Measurements from ENCODE around the gene EFHC1. TPM values are rescaled to one million over a fixed set of nuclear protein-coding genes. Genes with fewer than 3 reads are reported as not detected.

The EFHC1 gene
- total RNA-seq, 2 experiments from 2014 or later: 20.7 to 24.8 TPM

DNA sequence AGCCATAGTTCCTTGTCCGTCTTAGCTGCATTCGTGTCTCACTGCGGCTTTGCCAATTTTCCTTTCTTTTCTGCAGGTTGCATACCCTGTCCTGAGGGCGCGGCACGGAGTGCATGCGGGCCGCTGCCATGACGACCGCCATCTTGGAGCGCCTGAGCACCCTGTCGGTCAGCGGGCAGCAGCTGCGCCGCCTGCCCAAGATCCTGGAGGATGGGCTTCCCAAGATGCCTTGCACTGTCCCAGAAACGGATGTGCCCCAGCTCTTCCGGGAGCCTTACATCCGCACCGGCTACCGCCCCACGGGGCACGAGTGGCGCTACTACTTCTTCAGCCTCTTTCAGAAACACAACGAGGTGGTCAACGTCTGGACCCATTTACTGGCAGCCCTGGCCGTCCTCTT lies 17.1 kb upstream of the EFHC1 start:
- Histone ChIP-seq H3K27ac (ENCODE audit: low read depth, low read length, poor library complexity, severe bottlenecking) (no peak overlapping the region), H3K9me3 (ENCODE audit: low read length) (no peaks in the 10 kb centered on the region), H3K4me1 (ENCODE audit: insufficient read depth, low read length, poor library complexity, severe bottlenecking) (peaks cover 3% of the 10 kb centered on the region), H3K9me2 (ENCODE audit: insufficient read depth, low read length) (no peaks in the 10 kb centered on the region), H4K20me1 (ENCODE audit: insufficient read depth, low read length) (no peaks in the 10 kb centered on the region), H3K36me3 (ENCODE audit: insufficient read depth, low read length) (no peaks in the 10 kb centered on the region), H3K4me3 (ENCODE audit: low read depth, low read length, poor library complexity, severe bottlenecking) (no peak overlapping the region), H3K4me2 (ENCODE audit: low read length) (no peak overlapping the region), H2AFZ (ENCODE audit: low read length) (no peak overlapping the region), H3K79me2 (ENCODE audit: insufficient read depth, low read depth, low read length) (no peaks in the 10 kb centered on the region)
- no peak for DNase-seq (ENCODE audit: low spot score)
- no TSS peak for BruUV-seq (replicated peaks)
- intact Hi-C loops (cut with micrococcal nuclease; ENCODE audit: unreplicated experiment): no loop called here
- TF ChIP-seq EZH2phosphoT487 (IDR thresholded peaks at IDR 0.05; ENCODE audit: borderline replicate concordance, low read depth, low read length): no peak
- TF ChIP-seq, protein P1, sequence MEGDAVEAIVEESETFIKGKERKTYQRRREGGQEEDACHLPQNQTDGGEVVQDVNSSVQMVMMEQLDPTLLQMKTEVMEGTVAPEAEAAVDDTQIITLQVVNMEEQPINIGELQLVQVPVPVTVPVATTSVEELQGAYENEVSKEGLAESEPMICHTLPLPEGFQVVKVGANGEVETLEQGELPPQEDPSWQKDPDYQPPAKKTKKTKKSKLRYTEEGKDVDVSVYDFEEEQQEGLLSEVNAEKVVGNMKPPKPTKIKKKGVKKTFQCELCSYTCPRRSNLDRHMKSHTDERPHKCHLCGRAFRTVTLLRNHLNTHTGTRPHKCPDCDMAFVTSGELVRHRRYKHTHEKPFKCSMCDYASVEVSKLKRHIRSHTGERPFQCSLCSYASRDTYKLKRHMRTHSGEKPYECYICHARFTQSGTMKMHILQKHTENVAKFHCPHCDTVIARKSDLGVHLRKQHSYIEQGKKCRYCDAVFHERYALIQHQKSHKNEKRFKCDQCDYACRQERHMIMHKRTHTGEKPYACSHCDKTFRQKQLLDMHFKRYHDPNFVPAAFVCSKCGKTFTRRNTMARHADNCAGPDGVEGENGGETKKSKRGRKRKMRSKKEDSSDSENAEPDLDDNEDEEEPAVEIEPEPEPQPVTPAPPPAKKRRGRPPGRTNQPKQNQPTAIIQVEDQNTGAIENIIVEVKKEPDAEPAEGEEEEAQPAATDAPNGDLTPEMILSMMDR (conservative IDR thresholded peaks at IDR 0.05; ENCODE audit: low read length): no peak
- CTCF ChIA-PET (ENCODE audit: unreplicated experiment): no interaction called here
- POLR2A ChIA-PET: interaction anchor here (0.7 to 7.9 kb wide), 3 partner anchors 10 to 118 kb away, joined by 5 to 56 read pairs (median 6); partner anchors contain the start of gene MCM3

DNA sequence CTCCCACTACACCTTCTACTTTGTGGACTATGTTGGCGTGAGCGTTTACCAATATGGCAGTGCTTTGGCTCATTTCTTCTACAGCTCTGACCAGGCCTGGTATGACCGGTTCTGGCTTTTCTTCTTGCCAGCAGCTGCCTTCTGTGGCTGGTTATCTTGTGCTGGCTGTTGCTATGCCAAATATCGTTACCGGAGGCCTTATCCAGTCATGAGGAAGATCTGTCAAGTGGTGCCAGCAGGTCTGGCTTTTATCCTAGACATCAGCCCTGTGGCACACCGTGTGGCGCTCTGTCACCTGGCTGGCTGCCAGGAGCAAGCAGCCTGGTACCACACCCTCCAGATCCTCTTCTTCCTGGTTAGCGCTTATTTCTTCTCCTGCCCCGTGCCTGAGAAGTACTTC lies 16.5 kb upstream of the EFHC1 start:
- Histone ChIP-seq H3K36me3 (ENCODE audit: insufficient read depth, low read length) (no peaks in the 10 kb centered on the region), H3K4me3 (ENCODE audit: low read depth, low read length, poor library complexity, severe bottlenecking) (no peak overlapping the region), H3K4me1 (ENCODE audit: insufficient read depth, low read length, poor library complexity, severe bottlenecking) (peaks cover 3% of the 10 kb centered on the region), H3K9me3 (ENCODE audit: low read length) (no peaks in the 10 kb centered on the region), H3K4me2 (ENCODE audit: low read length) (no peak overlapping the region), H3K79me2 (ENCODE audit: insufficient read depth, low read depth, low read length) (no peaks in the 10 kb centered on the region), H3K27ac (ENCODE audit: low read depth, low read length, poor library complexity, severe bottlenecking) (no peak overlapping the region), H3K9me2 (ENCODE audit: insufficient read depth, low read length) (no peaks in the 10 kb centered on the region), H4K20me1 (ENCODE audit: insufficient read depth, low read length) (no peaks in the 10 kb centered on the region), H2AFZ (ENCODE audit: low read length) (no peak overlapping the region)
- ChIA-PET CTCF (ENCODE audit: unreplicated experiment) (no interaction called here), POLR2A (interaction anchor here (0.8 to 1.1 kb wide), 2 partner anchors 29 to 270 kb away, joined by 3 read pairs; no protein-coding TSS in a partner anchor)
- no peak for DNase-seq (ENCODE audit: low spot score)
- intact Hi-C loops (cut with micrococcal nuclease; ENCODE audit: unreplicated experiment): no loop called here
- BruUV-seq (replicated peaks): no TSS peak
- TF ChIP-seq, protein P1 (conservative IDR thresholded peaks at IDR 0.05; ENCODE audit: low read length): no peak
- no peak for TF ChIP-seq EZH2phosphoT487 (IDR thresholded peaks at IDR 0.05; ENCODE audit: borderline replicate concordance, low read depth, low read length)

DNA sequence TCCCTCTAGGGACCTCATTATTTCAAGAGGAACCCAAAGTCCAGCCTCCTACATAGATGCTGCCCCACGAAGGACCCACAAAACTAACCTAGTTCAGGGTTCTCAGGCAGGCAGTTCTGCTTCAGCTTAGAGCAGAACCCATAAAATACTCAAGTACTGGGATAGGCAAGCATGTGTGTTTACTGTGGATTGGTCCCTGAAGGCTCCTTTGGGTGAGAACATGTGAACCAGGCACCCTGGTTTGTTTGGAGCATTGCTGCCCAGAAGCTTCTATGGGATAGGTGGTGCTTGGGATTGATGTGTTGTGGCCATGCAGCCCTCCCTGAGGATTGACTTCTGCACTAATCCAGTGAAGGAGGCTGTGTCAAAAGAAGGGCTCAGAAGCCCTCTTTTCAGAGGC lies 14.9 kb upstream of the EFHC1 start:
- H4K20me1 ChIP-seq (ENCODE audit: insufficient read depth, low read length): no peaks in the 10 kb centered on the region
- H3K9me3 ChIP-seq (ENCODE audit: low read length): no peaks in the 10 kb centered on the region
- POLR2A ChIA-PET: interaction anchor here (1.2 kb wide), 1 partner anchor 14 kb away, joined by 7 read pairs; no protein-coding TSS in a partner anchor
- H3K4me1 ChIP-seq (ENCODE audit: insufficient read depth, low read length, poor library complexity, severe bottlenecking): no peaks in the 10 kb centered on the region
- intact Hi-C loops (cut with micrococcal nuclease; ENCODE audit: unreplicated experiment): no loop called here
- DNase-seq (ENCODE audit: low spot score): no peak
- H3K36me3 ChIP-seq (ENCODE audit: insufficient read depth, low read length): no peaks in the 10 kb centered on the region
- H3K4me3 ChIP-seq (ENCODE audit: low read depth, low read length, poor library complexity, severe bottlenecking): no peak overlapping the region
- no peak overlapping the region for H3K27ac ChIP-seq (ENCODE audit: low read depth, low read length, poor library complexity, severe bottlenecking)
- no peak overlapping the region for H3K4me2 ChIP-seq (ENCODE audit: low read length)
- no TSS peak for BruUV-seq (replicated peaks)
- no peaks in the 10 kb centered on the region for H3K79me2 ChIP-seq (ENCODE audit: insufficient read depth, low read depth, low read length)
- H2AFZ ChIP-seq (ENCODE audit: low read length): no peak overlapping the region
- CTCF ChIA-PET (ENCODE audit: unreplicated experiment): interaction anchor here (0.6 kb wide), 1 partner anchor 8 kb away, joined by 3 read pairs; no protein-coding TSS in a partner anchor
- TF ChIP-seq EZH2phosphoT487 (IDR thresholded peaks at IDR 0.05; ENCODE audit: borderline replicate concordance, low read depth, low read length): no peak
- no peaks in the 10 kb centered on the region for H3K9me2 ChIP-seq (ENCODE audit: insufficient read depth, low read length)
